Peyer's patch (tissue), 4 donors: Measurements from ENCODE around the gene IFNA8.

Experiments
- POLR2A ChIP-seq, 2 donors: fragments of 450-650 bp; IDR thresholded peaks; one replicate each; pipeline ENCODE4 v1.5.1; 2017; ENCODE audit warnings: antibody characterized with exemption in 2 of 2, mild to moderate bottlenecking in 2 of 2, moderate library complexity in 2 of 2
- TF ChIP-seq, protein P1 (sequence below), 6 experiments: fragments of 450-650 bp in 4 of 6; fragments of 200-600 bp in 2 of 6; sonication (generic) in 1 of 6; IDR thresholded peaks; one replicate each; pipeline ENCODE4 v1.5.1; 2017 to 2019; ENCODE audit warnings: antibody characterized with exemption in 6 of 6, mild to moderate bottlenecking in 3 of 6, moderate library complexity in 1 of 6

GRCh38 chr9:21367957-21368356 lies 41.0 kb upstream of the IFNA8 start, which contains the start of gene IFNA13:
- TF ChIP-seq POLR2A (IDR thresholded peaks at IDR 0.05): no peak
- TF ChIP-seq, protein P1, sequence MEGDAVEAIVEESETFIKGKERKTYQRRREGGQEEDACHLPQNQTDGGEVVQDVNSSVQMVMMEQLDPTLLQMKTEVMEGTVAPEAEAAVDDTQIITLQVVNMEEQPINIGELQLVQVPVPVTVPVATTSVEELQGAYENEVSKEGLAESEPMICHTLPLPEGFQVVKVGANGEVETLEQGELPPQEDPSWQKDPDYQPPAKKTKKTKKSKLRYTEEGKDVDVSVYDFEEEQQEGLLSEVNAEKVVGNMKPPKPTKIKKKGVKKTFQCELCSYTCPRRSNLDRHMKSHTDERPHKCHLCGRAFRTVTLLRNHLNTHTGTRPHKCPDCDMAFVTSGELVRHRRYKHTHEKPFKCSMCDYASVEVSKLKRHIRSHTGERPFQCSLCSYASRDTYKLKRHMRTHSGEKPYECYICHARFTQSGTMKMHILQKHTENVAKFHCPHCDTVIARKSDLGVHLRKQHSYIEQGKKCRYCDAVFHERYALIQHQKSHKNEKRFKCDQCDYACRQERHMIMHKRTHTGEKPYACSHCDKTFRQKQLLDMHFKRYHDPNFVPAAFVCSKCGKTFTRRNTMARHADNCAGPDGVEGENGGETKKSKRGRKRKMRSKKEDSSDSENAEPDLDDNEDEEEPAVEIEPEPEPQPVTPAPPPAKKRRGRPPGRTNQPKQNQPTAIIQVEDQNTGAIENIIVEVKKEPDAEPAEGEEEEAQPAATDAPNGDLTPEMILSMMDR (IDR thresholded peaks at IDR 0.05): no peak
